HepG2 (cell line): ENCODE measurements around the gene ZNF749. TPM values are rescaled to one million over a fixed set of nuclear protein-coding genes. Genes with fewer than 3 reads are reported as not detected.

Source experiments
- ATAC-seq: fragments of 200-7000 bp; cut with Tn5 transposase; 3 replicates; pipeline ENCODE4 v1.9.1; 2020; ENCODE audit warnings: mild to moderate bottlenecking, moderate library complexity
- BruUV-seq: library from RNA; stranded (reverse); fragments of 400-500 nt; replicated peaks from 2 replicates; lab custom pipeline; 2021; lab: Mats Ljungman, UMichigan
- CTCF ChIA-PET: fragments of 300-600 bp; formaldehyde crosslinking; extraction: SDS; loops from one replicate; lab custom pipeline; 2021; ENCODE audit warnings: low total read pairs, inconsistent platforms, low intra/inter-chr PET ratio; lab: Yijun Ruan, JAX
- POLR2A ChIA-PET: fragments of 350-600 bp; sonication (Branson Sonifier 250); formaldehyde crosslinking; loops from one replicate; lab custom pipeline; 2020; ENCODE audit warnings: antibody characterized with exemption, inconsistent platforms; lab: Yijun Ruan, JAX
- DNase-seq: peaks from one replicate; pipeline ENCODE4 v3.0.0-alpha.2; 2015; ENCODE audit warnings: low spot score
- FAIRE-seq: peaks from 3 replicates; lab custom pipeline; 2011; peaks lifted over from hg19 to GRCh38; lab: Jason Lieb, UNC
- H2AFZ ChIP-seq: one replicate; pipeline ENCODE4 v1.6.1; 2011; ENCODE audit warnings: low read length, inconsistent platforms
- H3K27ac ChIP-seq: fragments of 300-600 bp; 3 replicates; pipeline ENCODE4 v1.8.0; 2011; ENCODE audit warnings: mixed run types, mild to moderate bottlenecking, mixed read lengths, low read length, inconsistent platforms; ENCODE audit not compliant: insufficient read depth; ENCODE audit errors: extremely low read length
- H3K27me3 ChIP-seq, 2 experiments: fragments of 200-600 bp in 1 of 2; 2 replicates in 1 of 2; 3 replicates in 1 of 2; pipeline versions ENCODE4 v1.6.0 to v1.8.0; 2011; ENCODE audit warnings: low read length in 2 of 2, mild to moderate bottlenecking in 2 of 2, moderate library complexity in 2 of 2, inconsistent platforms in 1 of 2; ENCODE audit not compliant: insufficient read depth in 2 of 2, control insufficient read depth in 1 of 2
- H3K36me3 ChIP-seq, 2 experiments: fragments of 200-600 bp in 1 of 2; replicated peaks in 1 of 2; 2 replicates in 1 of 2; 3 replicates in 1 of 2; pipeline versions ENCODE4 v1.5.1 to v1.8.0; 2011; ENCODE audit warnings: low read length in 2 of 2, inconsistent platforms in 1 of 2; ENCODE audit not compliant: insufficient read depth in 2 of 2, control insufficient read depth in 1 of 2
- H3K4me1 ChIP-seq: 2 replicates; pipeline ENCODE4 v1.5.1; 2012; ENCODE audit warnings: low read length, inconsistent platforms; ENCODE audit not compliant: insufficient read depth
- H3K4me2 ChIP-seq: 2 replicates; pipeline ENCODE4 v1.6.0; 2011; ENCODE audit warnings: low read depth, low read length, inconsistent platforms
- H3K4me3 ChIP-seq, 3 experiments: fragments of 200-600 bp in 1 of 3; sonication (generic), shearing (Covaris generic) in 1 of 3; replicated peaks in 1 of 3; 2 replicates each; pipeline ENCODE4 v1.5.1; 2011 to 2016; ENCODE audit warnings: low read length in 3 of 3, inconsistent platforms in 2 of 3, low read depth in 2 of 3, mild to moderate bottlenecking in 2 of 3, control low read depth in 1 of 3, mixed read lengths in 1 of 3; ENCODE audit not compliant: insufficient read depth in 1 of 3
- H3K79me2 ChIP-seq: one replicate; pipeline ENCODE4 v1.6.1; 2011; ENCODE audit warnings: low read length, inconsistent platforms; ENCODE audit not compliant: insufficient read depth
- H3K9ac ChIP-seq: 2 replicates; pipeline ENCODE4 v1.6.0; 2011; ENCODE audit warnings: mild to moderate bottlenecking, low read depth, low read length, inconsistent platforms; ENCODE audit not compliant: insufficient read depth
- H3K9me3 ChIP-seq: 2 replicates; pipeline ENCODE4 v1.5.1; 2012; ENCODE audit warnings: mild to moderate bottlenecking, low read length
- H4K20me1 ChIP-seq: 2 replicates; pipeline ENCODE4 v1.6.0; 2011; ENCODE audit warnings: inconsistent platforms, mild to moderate bottlenecking, low read length, moderate library complexity; ENCODE audit not compliant: insufficient read depth
- ZBTB42 ChIP-seq: sonication (generic); formaldehyde crosslinking; IDR thresholded peaks from 2 replicates; pipeline ENCODE4 v1.5.0; 2020; ENCODE audit warnings: mild to moderate bottlenecking, missing genetic modification reagents
- ZBTB46 ChIP-seq: sonication (generic); formaldehyde crosslinking; IDR thresholded peaks from 2 replicates; pipeline ENCODE4 v1.4.0; 2020; ENCODE audit warnings: mild to moderate bottlenecking, missing genetic modification reagents, borderline replicate concordance
- ZBTB49 ChIP-seq: sonication (generic); formaldehyde crosslinking; IDR thresholded peaks from 2 replicates; pipeline ENCODE4 v1.4.0; 2020; ENCODE audit warnings: missing genetic modification reagents, borderline replicate concordance
- ZFP91 ChIP-seq: sonication (generic); formaldehyde crosslinking; IDR thresholded peaks from 2 replicates; pipeline ENCODE4 v1.9.0; 2022; ENCODE audit warnings: missing genetic modification reagents, mild to moderate bottlenecking, borderline replicate concordance
- ZNF605 ChIP-seq: sonication (generic); formaldehyde crosslinking; IDR thresholded peaks from 2 replicates; pipeline ENCODE4 v1.8.0; 2022; ENCODE audit warnings: mild to moderate bottlenecking, missing genetic modification reagents
- WGBS: methylation state at CpG from one replicate; pipeline ENCODE4 v1.1.6; 2017; ENCODE audit warnings: low lambda C conversion rate; 5-methylcytosine and 5-hydroxymethylcytosine counted together
- in situ Hi-C: cut with HindIII; loops from 2 replicates; pipeline ENCODE4 v1.10.0; 2017; ENCODE audit warnings: low pct_unique_long_range_greater_than_20kb; ENCODE audit not compliant: extremely low pct_ligation_motif_present
- intact Hi-C: fragments of 100-400 bp; cut with micrococcal nuclease; formaldehyde crosslinking; loops from one replicate; pipeline ENCODE4 v1.10.0; 2022; ENCODE audit not compliant: unreplicated experiment
- polyA plus RNA-seq, 8 experiments: library from polyadenylated mRNA; depleted of rRNA in 3 of 8; stranded (reverse) in 7 of 8; unstranded in 1 of 8; fragments of >200 nt; fragmentation: Illumina TruSeq in 4 of 8; extraction: Trizol in 4 of 8; gene quantifications; 2 replicates each; pipeline versions ENCODE4 v1.2.1 to v1.2.3, GENCODE V29; 2011 to 2016; ENCODE audit warnings: low read depth in 4 of 8, missing spikeins in 1 of 8, mixed read lengths in 1 of 8; ENCODE audit not compliant: insufficient read depth in 1 of 8
- total RNA-seq, 5 experiments: library from RNA; depleted of rRNA; stranded (reverse); fragments of >200 nt; fragmentation: Illumina TruSeq; extraction: Trizol; gene quantifications; 2 replicates each; pipeline ENCODE4 v1.2.3, GENCODE V29; 2016; ENCODE audit warnings: low read depth in 1 of 5

The ZNF749 gene
- total and polyA plus RNA-seq, 2 of the 13 experiments (the other 11 are each of a cell fraction or from before 2014, with no cell fraction given), result 18.9 to 21.0 TPM

DNA sequence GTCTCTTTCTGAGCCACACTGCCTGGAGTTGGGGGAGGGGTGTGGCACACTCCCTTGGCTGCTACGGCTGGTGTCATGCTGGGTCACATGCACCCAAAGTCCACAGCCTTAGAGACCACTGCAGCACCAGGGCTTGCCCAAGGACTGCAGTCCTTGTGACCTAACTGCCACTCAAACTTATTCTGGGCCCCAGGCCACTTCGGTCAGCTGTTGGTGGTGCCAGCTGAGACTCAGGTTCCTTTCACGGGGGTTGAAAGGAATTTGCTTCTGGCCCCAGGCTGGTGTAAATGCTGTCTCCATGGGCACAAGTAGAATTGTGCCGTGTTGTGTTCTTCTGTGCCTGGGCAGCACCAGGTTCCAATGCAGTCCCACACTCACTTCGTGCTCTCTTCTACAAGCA, 31.4 kb downstream of the ZNF749 start (continued):
- no peak for TF ChIP-seq ZBTB49
- no peak for TF ChIP-seq ZBTB46 (CRISPR knock-in tag)
- no peak for TF ChIP-seq ZFP91

GRCh38 chr19:57473646-57474045, 38.5 kb downstream of the ZNF749 start:
- no peak overlapping the region for H3K9ac ChIP-seq
- H2AFZ ChIP-seq, result no peak overlapping the region
- no peaks in the 10 kb centered on the region; a peak in 1 of 5 replicates for H3K27me3 ChIP-seq
- peaks cover 6 to 29% of the 10 kb centered on the region in 2 experiments for H3K36me3 ChIP-seq
- no peak for ATAC-seq
- 100% methylated on average over 4 of the region's 4 CpGs for WGBS
- CTCF ChIA-PET, result no interaction called here
- in situ Hi-C loops, result no loop called here
- TF ChIP-seq ZBTB42 (CRISPR knock-in tag) (no peak), ZNF605 (CRISPR knock-in tag) (no peak)
- no peak overlapping the region for H3K4me3 ChIP-seq
- H3K9me3 ChIP-seq, result no peaks in the 10 kb centered on the region
- POLR2A ChIA-PET, result no interaction called here
- no TSS peak for BruUV-seq
- intact Hi-C loops, result no loop called here
- no peak overlapping the region for H3K4me2 ChIP-seq
- H3K4me1 ChIP-seq, result peaks cover 32% of the 10 kb centered on the region
- no peaks in the 10 kb centered on the region for H4K20me1 ChIP-seq
- peaks cover 26% of the 10 kb centered on the region for H3K79me2 ChIP-seq
- no peak for FAIRE-seq
- no peak overlapping the region for H3K27ac ChIP-seq
- DNase-seq, result no peak
